Measurements from ENCODE around the gene TNFRSF25. TPM values are rescaled to one million over a fixed set of nuclear protein-coding genes. Genes with fewer than 3 reads are reported as not detected.

The TNFRSF25 gene, protein sequence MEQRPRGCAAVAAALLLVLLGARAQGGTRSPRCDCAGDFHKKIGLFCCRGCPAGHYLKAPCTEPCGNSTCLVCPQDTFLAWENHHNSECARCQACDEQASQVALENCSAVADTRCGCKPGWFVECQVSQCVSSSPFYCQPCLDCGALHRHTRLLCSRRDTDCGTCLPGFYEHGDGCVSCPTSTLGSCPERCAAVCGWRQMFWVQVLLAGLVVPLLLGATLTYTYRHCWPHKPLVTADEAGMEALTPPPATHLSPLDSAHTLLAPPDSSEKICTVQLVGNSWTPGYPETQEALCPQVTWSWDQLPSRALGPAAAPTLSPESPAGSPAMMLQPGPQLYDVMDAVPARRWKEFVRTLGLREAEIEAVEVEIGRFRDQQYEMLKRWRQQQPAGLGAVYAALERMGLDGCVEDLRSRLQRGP
- polyA plus RNA-seq (2012; rRNA removed): 20.8 TPM in 2 replicates
- polyA plus RNA-seq (2012; cell fraction: cytosol; rRNA removed): 2.6 and 5.2 TPM in 2 replicates
- polyA plus RNA-seq (2012; cell fraction: nucleus; rRNA removed): 170 and 223 TPM in 2 replicates

DNA sequence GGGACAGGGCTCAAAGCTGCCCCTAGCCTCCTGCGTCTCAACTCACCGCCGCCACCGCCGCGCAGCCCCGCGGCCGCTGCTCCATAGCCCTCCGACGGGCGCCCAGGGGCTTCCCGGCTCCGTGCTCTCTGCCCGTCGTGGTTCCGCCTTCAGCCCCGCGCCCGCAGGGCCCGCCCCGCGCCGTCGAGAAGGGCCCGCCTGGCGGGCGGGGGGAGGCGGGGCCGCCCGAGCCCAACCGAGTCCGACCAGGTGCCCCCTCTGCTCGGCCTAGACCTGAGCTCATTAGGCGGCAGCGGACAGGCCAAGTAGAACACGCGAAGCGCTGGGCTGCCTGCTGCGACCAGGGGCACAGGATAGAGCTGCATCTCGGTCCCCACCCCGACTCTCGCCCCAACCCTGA lies at the start of gene TNFRSF25:
Gene TNFRSF25 (minus strand): TSS at position 151 of the 400 bp plus-strand sequence. CDS start 66 bp downstream, at position 85.
- Histone ChIP-seq H3K4me1 (ENCODE audit: control insufficient read depth in 1 of 2, insufficient read depth in 2 of 2, low read depth in 1 of 2, low read length in 1 of 2) (no peaks in the 10 kb centered on the region), H3K79me2 (ENCODE audit: insufficient read depth) (no peaks in the 10 kb centered on the region), H3K4me3 (ENCODE audit: low read depth in 2 of 2, low read length in 1 of 2) (no peak within 1 kb of the TSS), H3K9ac (no peak within 1 kb of the TSS), H3K36me3 (replicated peaks in 1 of 2; ENCODE audit: control insufficient read depth in 1 of 2, insufficient read depth in 2 of 2, low read length in 1 of 2) (peaks cover 0 to 41% of the 10 kb centered on the region in 2 experiments), H3K27ac (ENCODE audit: low read depth in 2 of 2, low read length in 1 of 2) (no peak within 1 kb of the TSS), H4K20me1 (ENCODE audit: insufficient read depth) (no peaks in the 10 kb centered on the region), H2AFZ (ENCODE audit: low read depth) (no peak within 1 kb of the TSS), H3K9me2 (no peaks in the 10 kb centered on the region), H3K27me3 (ENCODE audit: insufficient read depth) (no peaks in the 10 kb centered on the region), H3K9me3 (no peaks in the 10 kb centered on the region), H3K4me2 (no peak within 1 kb of the TSS), H3F3A (replicated peaks; ENCODE audit: insufficient read depth) (no peaks in the 10 kb centered on the region)
- 98% methylated on average over 15 of the region's 43 CpGs for WGBS (ENCODE audit: low lambda C conversion rate)
- POLR2A ChIA-PET: no interaction called here
- CTCF ChIA-PET: interaction anchor here (1.0 to 4.2 kb wide), 3 partner anchors 9 to 53 kb away, joined by 4 to 12 read pairs (median 4); no protein-coding TSS in a partner anchor
- TF ChIP-seq, protein P1, sequence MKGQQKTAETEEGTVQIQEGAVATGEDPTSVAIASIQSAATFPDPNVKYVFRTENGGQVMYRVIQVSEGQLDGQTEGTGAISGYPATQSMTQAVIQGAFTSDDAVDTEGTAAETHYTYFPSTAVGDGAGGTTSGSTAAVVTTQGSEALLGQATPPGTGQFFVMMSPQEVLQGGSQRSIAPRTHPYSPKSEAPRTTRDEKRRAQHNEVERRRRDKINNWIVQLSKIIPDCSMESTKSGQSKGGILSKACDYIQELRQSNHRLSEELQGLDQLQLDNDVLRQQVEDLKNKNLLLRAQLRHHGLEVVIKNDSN (IDR thresholded peaks at IDR 0.05; ENCODE audit: borderline replicate concordance, low read depth): no peak
- TF ChIP-seq TCF12 (IDR thresholded peaks at IDR 0.05) (no peak), GABPA (IDR thresholded peaks at IDR 0.05; ENCODE audit: low read depth) (no peak), EP300 (IDR thresholded peaks at IDR 0.05; ENCODE audit: borderline replicate concordance in 1 of 2, low read depth in 1 of 2, low read length in 1 of 2) (no peak)
- TF ChIP-seq, protein P2, sequence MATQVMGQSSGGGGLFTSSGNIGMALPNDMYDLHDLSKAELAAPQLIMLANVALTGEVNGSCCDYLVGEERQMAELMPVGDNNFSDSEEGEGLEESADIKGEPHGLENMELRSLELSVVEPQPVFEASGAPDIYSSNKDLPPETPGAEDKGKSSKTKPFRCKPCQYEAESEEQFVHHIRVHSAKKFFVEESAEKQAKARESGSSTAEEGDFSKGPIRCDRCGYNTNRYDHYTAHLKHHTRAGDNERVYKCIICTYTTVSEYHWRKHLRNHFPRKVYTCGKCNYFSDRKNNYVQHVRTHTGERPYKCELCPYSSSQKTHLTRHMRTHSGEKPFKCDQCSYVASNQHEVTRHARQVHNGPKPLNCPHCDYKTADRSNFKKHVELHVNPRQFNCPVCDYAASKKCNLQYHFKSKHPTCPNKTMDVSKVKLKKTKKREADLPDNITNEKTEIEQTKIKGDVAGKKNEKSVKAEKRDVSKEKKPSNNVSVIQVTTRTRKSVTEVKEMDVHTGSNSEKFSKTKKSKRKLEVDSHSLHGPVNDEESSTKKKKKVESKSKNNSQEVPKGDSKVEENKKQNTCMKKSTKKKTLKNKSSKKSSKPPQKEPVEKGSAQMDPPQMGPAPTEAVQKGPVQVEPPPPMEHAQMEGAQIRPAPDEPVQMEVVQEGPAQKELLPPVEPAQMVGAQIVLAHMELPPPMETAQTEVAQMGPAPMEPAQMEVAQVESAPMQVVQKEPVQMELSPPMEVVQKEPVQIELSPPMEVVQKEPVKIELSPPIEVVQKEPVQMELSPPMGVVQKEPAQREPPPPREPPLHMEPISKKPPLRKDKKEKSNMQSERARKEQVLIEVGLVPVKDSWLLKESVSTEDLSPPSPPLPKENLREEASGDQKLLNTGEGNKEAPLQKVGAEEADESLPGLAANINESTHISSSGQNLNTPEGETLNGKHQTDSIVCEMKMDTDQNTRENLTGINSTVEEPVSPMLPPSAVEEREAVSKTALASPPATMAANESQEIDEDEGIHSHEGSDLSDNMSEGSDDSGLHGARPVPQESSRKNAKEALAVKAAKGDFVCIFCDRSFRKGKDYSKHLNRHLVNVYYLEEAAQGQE (IDR thresholded peaks at IDR 0.05; ENCODE audit: low read depth, low read length): no peak
- TF ChIP-seq, protein P3, sequence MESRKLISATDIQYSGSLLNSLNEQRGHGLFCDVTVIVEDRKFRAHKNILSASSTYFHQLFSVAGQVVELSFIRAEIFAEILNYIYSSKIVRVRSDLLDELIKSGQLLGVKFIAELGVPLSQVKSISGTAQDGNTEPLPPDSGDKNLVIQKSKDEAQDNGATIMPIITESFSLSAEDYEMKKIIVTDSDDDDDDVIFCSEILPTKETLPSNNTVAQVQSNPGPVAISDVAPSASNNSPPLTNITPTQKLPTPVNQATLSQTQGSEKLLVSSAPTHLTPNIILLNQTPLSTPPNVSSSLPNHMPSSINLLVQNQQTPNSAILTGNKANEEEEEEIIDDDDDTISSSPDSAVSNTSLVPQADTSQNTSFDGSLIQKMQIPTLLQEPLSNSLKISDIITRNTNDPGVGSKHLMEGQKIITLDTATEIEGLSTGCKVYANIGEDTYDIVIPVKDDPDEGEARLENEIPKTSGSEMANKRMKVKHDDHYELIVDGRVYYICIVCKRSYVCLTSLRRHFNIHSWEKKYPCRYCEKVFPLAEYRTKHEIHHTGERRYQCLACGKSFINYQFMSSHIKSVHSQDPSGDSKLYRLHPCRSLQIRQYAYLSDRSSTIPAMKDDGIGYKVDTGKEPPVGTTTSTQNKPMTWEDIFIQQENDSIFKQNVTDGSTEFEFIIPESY (IDR thresholded peaks at IDR 0.05; ENCODE audit: borderline replicate concordance, low read depth): no peak
- TF ChIP-seq, protein P4, sequence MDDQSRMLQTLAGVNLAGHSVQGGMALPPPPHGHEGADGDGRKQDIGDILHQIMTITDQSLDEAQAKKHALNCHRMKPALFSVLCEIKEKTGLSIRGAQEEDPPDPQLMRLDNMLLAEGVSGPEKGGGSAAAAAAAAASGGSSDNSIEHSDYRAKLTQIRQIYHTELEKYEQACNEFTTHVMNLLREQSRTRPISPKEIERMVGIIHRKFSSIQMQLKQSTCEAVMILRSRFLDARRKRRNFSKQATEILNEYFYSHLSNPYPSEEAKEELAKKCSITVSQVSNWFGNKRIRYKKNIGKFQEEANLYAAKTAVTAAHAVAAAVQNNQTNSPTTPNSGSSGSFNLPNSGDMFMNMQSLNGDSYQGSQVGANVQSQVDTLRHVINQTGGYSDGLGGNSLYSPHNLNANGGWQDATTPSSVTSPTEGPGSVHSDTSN (IDR thresholded peaks at IDR 0.05): no peak
- DNase-seq: no peak
